Endothelial cell of umbilical vein (primary cell): ENCODE measurements around the gene MEF2D. TPM values are rescaled to one million over a fixed set of nuclear protein-coding genes. Genes with fewer than 3 reads are reported as not detected.

Source experiments
- BruUV-seq: library from RNA; stranded (reverse); fragments of 400-500 nt; replicated peaks from 2 replicates; lab custom pipeline; 2021; lab: Mats Ljungman, UMichigan
- CTCF ChIA-PET: fragments of 300-600, 350-600 bp; sonication (Branson Sonifier 250); formaldehyde crosslinking; loops from one replicate; lab custom pipeline; 2021; ENCODE audit warnings: antibody characterized with exemption, inconsistent platforms; lab: Charles Lee
- POLR2A ChIA-PET: fragments of 300-600, 350-600 bp; sonication (Branson Sonifier 250); formaldehyde crosslinking; loops from one replicate; lab custom pipeline; 2021; ENCODE audit warnings: antibody characterized with exemption, inconsistent platforms; lab: Charles Lee
- DNase-seq: peaks from one replicate; pipeline ENCODE4 v3.0.0-alpha.2; 2011; ENCODE audit warnings: low read depth, low spot score
- FAIRE-seq: peaks from 2 replicates; lab custom pipeline; 2011; peaks lifted over from hg19 to GRCh38; lab: Jason Lieb, UNC
- H2AFZ ChIP-seq: 2 replicates; pipeline ENCODE4 v1.6.0; 2012; ENCODE audit warnings: low read depth, low read length, control low read depth, inconsistent platforms
- H3K27ac ChIP-seq: 2 replicates; pipeline ENCODE4 v1.5.1; 2011; ENCODE audit warnings: low read depth, mild to moderate bottlenecking, control low read depth, low read length, moderate library complexity; ENCODE audit not compliant: insufficient read depth
- H3K27me3 ChIP-seq, 2 experiments: 2 replicates each; pipeline versions ENCODE4 v1.6.0 to v1.6.1; 2011; ENCODE audit warnings: low read length in 2 of 2, mixed read lengths in 1 of 2; ENCODE audit not compliant: control insufficient read depth in 2 of 2, insufficient read depth in 2 of 2
- H3K36me3 ChIP-seq, 2 experiments: 2 replicates in 1 of 2; 3 replicates in 1 of 2; pipeline ENCODE4 v1.5.1; 2011; ENCODE audit warnings: low read length in 2 of 2, mild to moderate bottlenecking in 1 of 2, moderate library complexity in 1 of 2; ENCODE audit not compliant: control insufficient read depth in 2 of 2, insufficient read depth in 2 of 2; ENCODE audit errors: extremely low read depth in 1 of 2
- H3K4me1 ChIP-seq: 3 replicates; pipeline ENCODE4 v1.5.1; 2011; ENCODE audit warnings: mild to moderate bottlenecking, low read length; ENCODE audit not compliant: control insufficient read depth, insufficient read depth; ENCODE audit errors: extremely low read depth
- H3K4me2 ChIP-seq: 2 replicates; pipeline ENCODE4 v1.6.1; 2011; ENCODE audit warnings: low read length, control low read depth, mixed read lengths; ENCODE audit not compliant: insufficient read depth
- H3K4me3 ChIP-seq, 3 experiments: fragments of 200-600 bp in 1 of 3; sonication (generic), shearing (Covaris generic) in 1 of 3; replicated peaks in 1 of 3; 2 replicates each; pipeline ENCODE4 v1.5.1; 2011 to 2016; ENCODE audit warnings: control low read depth in 3 of 3, low read length in 3 of 3, mild to moderate bottlenecking in 2 of 3, inconsistent platforms in 1 of 3, low read depth in 1 of 3, moderate library complexity in 1 of 3; ENCODE audit not compliant: insufficient read depth in 1 of 3
- H3K79me2 ChIP-seq: 2 replicates; pipeline ENCODE4 v1.6.0; 2012; ENCODE audit warnings: low read length, inconsistent platforms; ENCODE audit not compliant: control insufficient read depth, insufficient read depth
- H3K9ac ChIP-seq: replicated peaks from 2 replicates; pipeline ENCODE3; 2011; ENCODE audit warnings: low read length, control low read depth; ENCODE audit not compliant: insufficient read depth; ENCODE audit errors: extremely low read depth
- H3K9me1 ChIP-seq: replicated peaks from 3 replicates; pipeline ENCODE4 v1.6.0; 2011; ENCODE audit warnings: mild to moderate bottlenecking, low read length; ENCODE audit not compliant: control insufficient read depth, insufficient read depth; ENCODE audit errors: extremely low read depth
- H3K9me3 ChIP-seq: replicated peaks from 2 replicates; pipeline ENCODE4 v1.5.1; 2012; ENCODE audit warnings: low read length, inconsistent platforms; ENCODE audit not compliant: control insufficient read depth, insufficient read depth
- H4K20me1 ChIP-seq: replicated peaks from 2 replicates; pipeline ENCODE3; 2011; ENCODE audit warnings: mild to moderate bottlenecking, low read length; ENCODE audit not compliant: control insufficient read depth, insufficient read depth; ENCODE audit errors: extremely low read depth
- CTCF ChIP-seq, 2 donors: IDR thresholded peaks; 1 replicate in 1 of 2; 2 replicates in 1 of 2; pipeline ENCODE4 v1.5.1; 2011; ENCODE audit warnings: low read length in 2 of 2, mild to moderate bottlenecking in 2 of 2, moderate library complexity in 2 of 2, control low read depth in 1 of 2, inconsistent platforms in 1 of 2, low read depth in 1 of 2; ENCODE audit not compliant: insufficient read depth in 1 of 2; ENCODE audit errors: extremely low read depth in 1 of 2
- EZH2 ChIP-seq: IDR thresholded peaks from 2 replicates; pipeline ENCODE4 v1.6.1; 2012; ENCODE audit warnings: borderline replicate concordance, low read depth, mild to moderate bottlenecking, moderate library complexity, low read length, inconsistent platforms; ENCODE audit not compliant: severe bottlenecking
- FOS ChIP-seq: IDR thresholded peaks from 2 replicates; pipeline ENCODE4 v1.6.1; 2011; ENCODE audit warnings: mild to moderate bottlenecking, low read length, moderate library complexity, borderline replicate concordance; ENCODE audit not compliant: insufficient read depth
- GATA2 ChIP-seq: IDR thresholded peaks from 2 replicates; pipeline ENCODE4 v1.7.0; 2011; ENCODE audit warnings: low read depth, mild to moderate bottlenecking, moderate library complexity, mixed read lengths, low read length; ENCODE audit not compliant: insufficient read length, insufficient read depth
- JUN ChIP-seq: IDR thresholded peaks from 2 replicates; pipeline ENCODE4 v1.6.1; 2011; ENCODE audit warnings: borderline replicate concordance, low read depth; ENCODE audit not compliant: insufficient read length, insufficient read depth
- MAX ChIP-seq: IDR thresholded peaks from 2 replicates; pipeline ENCODE4 v1.6.1; 2011; ENCODE audit not compliant: insufficient read depth, insufficient read length
- MYC ChIP-seq: IDR thresholded peaks from one replicate; pipeline ENCODE4 v1.6.1; 2011; ENCODE audit warnings: mild to moderate bottlenecking, low read depth, low read length
- POLR2A ChIP-seq: IDR thresholded peaks from 2 replicates; pipeline ENCODE4 v1.6.1; 2012; ENCODE audit warnings: low read depth, mild to moderate bottlenecking, control low read depth, low read length
- POLR2AphosphoS5 ChIP-seq: IDR thresholded peaks from 2 replicates; pipeline ENCODE4 v1.6.1; 2012; ENCODE audit warnings: low read depth, mild to moderate bottlenecking, control low read depth, low read length, moderate library complexity; ENCODE audit not compliant: insufficient read depth
- dilution Hi-C: fragments of 300-500 bp; cut with MboI; formaldehyde crosslinking; loops from one replicate; pipeline ENCODE4 v1.15.0; 2019; ENCODE audit warnings: low sequenced_read_pairs; ENCODE audit not compliant: extremely low pct_ligation_motif_present
- intact Hi-C: fragments of 100-400 bp; cut with micrococcal nuclease; formaldehyde crosslinking; loops from one replicate; pipeline ENCODE4 v1.10.0; 2022
- microRNA counts: library from miRNA; unstranded; fragments of <30 nt; microRNA quantifications from one replicate; lab custom pipeline; 2016
- microRNA-seq: library from miRNA; unstranded; fragments of <30 nt; microRNA quantifications from one replicate; pipeline ENCODE4 v1.2.0, GENCODE V29; 2021; ENCODE audit warnings: borderline number of aligned reads, borderline replicate concordance
- polyA plus RNA-seq, 4 experiments: library from polyadenylated mRNA; depleted of rRNA in 3 of 4; stranded (reverse) in 3 of 4; unstranded in 1 of 4; fragments of >200 nt; gene quantifications; 2 replicates each; pipeline versions ENCODE4 v1.2.1 to v1.2.3, GENCODE V29; 2011 to 2012; ENCODE audit warnings: missing spikeins in 1 of 4
- small RNA-seq: library from RNA; depleted of rRNA; stranded (forward); fragments of <200 nt; gene quantifications from one replicate; pipeline ENCODE3, GENCODE V24; 2012; ENCODE audit warnings: low replicate concordance, low read depth; ENCODE audit not compliant: insufficient read depth, insufficient read length
- total RNA-seq: library from RNA; stranded (reverse); gene quantifications from 2 replicates; pipeline ENCODE4 v1.2.3, GENCODE V29; 2021

MEF2D gene
- total and polyA plus RNA-seq, 2 donors (not counting 3 experiments of a cell fraction or from before 2014, with no cell fraction given), result 45.4 to 52.2 TPM

GRCh38 chr1:156414461-156415064 is 86.0 kb downstream of the MEF2D start:
- Histone ChIP-seq H4K20me1 (no peaks in the 10 kb centered on the region), H3K27ac (no peak overlapping the region), H2AFZ (no peak overlapping the region), H3K9me3 (no peaks in the 10 kb centered on the region), H3K79me2 (no peaks in the 10 kb centered on the region), H3K36me3 (no peaks in the 10 kb centered on the region), H3K27me3 (peaks cover 22 to 32% of the 10 kb centered on the region in 2 experiments), H3K9ac (no peak overlapping the region), H3K4me3 (no peak overlapping the region), H3K9me1 (no peaks in the 10 kb centered on the region), H3K4me2 (no peak overlapping the region), H3K4me1 (no peaks in the 10 kb centered on the region)
- ChIA-PET CTCF (interaction anchor here (0.8 to 8.9 kb wide), 4 partner anchors 27 to 43 kb away, joined by 3 to 78 read pairs (median 4); no protein-coding TSS in a partner anchor), POLR2A (no interaction called here)
- intact Hi-C loops, result no loop called here
- FAIRE-seq (no peak), DNase-seq (no peak)
- BruUV-seq, result no TSS peak
- TF ChIP-seq MYC, result no peak
- no peak for TF ChIP-seq POLR2AphosphoS5
- no peak for TF ChIP-seq GATA2
- no peak for TF ChIP-seq POLR2A
- no peak for TF ChIP-seq EZH2
- TF ChIP-seq JUN, result no peak
- no peak for TF ChIP-seq CTCF (IDR thresholded peaks at IDR 0.05; ENCODE audit: extremely low read depth in 1 of 2, insufficient read depth in 1 of 2, low read depth in 1 of 2, low read length in 2 of 2)
- TF ChIP-seq MAX, result no peak
- TF ChIP-seq FOS, result no peak
- dilution Hi-C loops, result no loop called here

MicroRNAs within 50 kb of the gene (microRNA counts, 767-probe panel; counts per million panel counts)
- microRNA hsa-miR-9-5p (lab: Ali Mortazavi, UCI), result 723 counts per million, percentile 96 among the panel's probes with 10 or more counts

Small RNA genes within 50 kb of the gene (microRNA-seq; reads per million reads assigned to microRNA genes)
- gene MIR9-1, result not detected

Small RNA genes within 50 kb of the gene (small RNA-seq; reads per million reads assigned to genes)
- gene MIR9-1 (not detected), gene RF00019 (not detected)

Other genes with a start within 250 kb of the MEF2D start
- gene SMG5, start 217.9 kb downstream of the MEF2D start, total RNA-seq, result 79.0 and 82.6 TPM in 2 replicates
- 32.6 and 37.4 TPM in 2 replicates for gene SMG5, start 217.9 kb downstream of the MEF2D start, polyA plus RNA-seq
- gene TMEM79, start 216.4 kb downstream of the MEF2D start, total RNA-seq, result 3.0 TPM in 2 replicates
- 4.8 and 5.6 TPM in 2 replicates for gene TMEM79, start 216.4 kb downstream of the MEF2D start, polyA plus RNA-seq
- 83.3 and 84.3 TPM in 2 replicates for gene GLMP, start 205.1 kb downstream of the MEF2D start, total RNA-seq
- gene GLMP, start 205.1 kb downstream of the MEF2D start, polyA plus RNA-seq, result 109 and 136 TPM in 2 replicates
- 0.73 TPM in 1 of 2 replicates, not detected in the other for gene VHLL, start 201.5 kb downstream of the MEF2D start, total RNA-seq
- gene VHLL, start 201.5 kb downstream of the MEF2D start, polyA plus RNA-seq, result not detected in 2 replicates
- 330 and 367 TPM in 2 replicates for gene CCT3, start 162.5 kb downstream of the MEF2D start, total RNA-seq
- 255 and 276 TPM in 2 replicates for gene CCT3, start 162.5 kb downstream of the MEF2D start, polyA plus RNA-seq
- gene TSACC, start 162.2 kb downstream of the MEF2D start, total RNA-seq, result 0.69 TPM in 1 of 2 replicates, not detected in the other
- gene TSACC, start 162.2 kb downstream of the MEF2D start, polyA plus RNA-seq, result 0.38 and 0.94 TPM in 2 replicates
- gene RHBG, start 131.6 kb downstream of the MEF2D start, total RNA-seq, result not detected in 2 replicates
- not detected in 2 replicates for gene RHBG, start 131.6 kb downstream of the MEF2D start, polyA plus RNA-seq
- gene IQGAP3, start 71.8 kb upstream of the MEF2D start, total RNA-seq, result 48.6 and 60.7 TPM in 2 replicates
- 28.3 and 30.2 TPM in 2 replicates for gene IQGAP3, start 71.8 kb upstream of the MEF2D start, polyA plus RNA-seq
- gene TTC24, start 78.9 kb upstream of the MEF2D start, total RNA-seq, result not detected in 2 replicates
- gene TTC24, start 78.9 kb upstream of the MEF2D start, polyA plus RNA-seq, result not detected in 2 replicates
- gene NAXE, start 91.0 kb upstream of the MEF2D start, total RNA-seq, result 74.0 and 76.2 TPM in 2 replicates
- gene NAXE, start 91.0 kb upstream of the MEF2D start, polyA plus RNA-seq, result 187 and 210 TPM in 2 replicates
- 29.2 and 32.0 TPM in 2 replicates for gene GPATCH4, start 100.7 kb upstream of the MEF2D start, total RNA-seq
- gene GPATCH4, start 100.7 kb upstream of the MEF2D start, polyA plus RNA-seq, result 15.5 and 22.4 TPM in 2 replicates
- gene HAPLN2, start 118.6 kb upstream of the MEF2D start, total RNA-seq, result not detected in 2 replicates
- 0.14 TPM in 1 of 2 replicates, not detected in the other for gene HAPLN2, start 118.6 kb upstream of the MEF2D start, polyA plus RNA-seq
- not detected in 2 replicates for gene BCAN, start 141.3 kb upstream of the MEF2D start, total RNA-seq
- 0.14 and 0.15 TPM in 2 replicates for gene BCAN, start 141.3 kb upstream of the MEF2D start, polyA plus RNA-seq
- gene NES, start 176.6 kb upstream of the MEF2D start, total RNA-seq, result 269 and 274 TPM in 2 replicates
- gene NES, start 176.6 kb upstream of the MEF2D start, polyA plus RNA-seq, result 15.5 and 19.4 TPM in 2 replicates
- 1.0 and 2.6 TPM in 2 replicates for gene CRABP2, start 204.8 kb upstream of the MEF2D start, total RNA-seq
- 0.21 and 0.32 TPM in 2 replicates for gene CRABP2, start 204.8 kb upstream of the MEF2D start, polyA plus RNA-seq
- gene METTL25B, start 227.7 kb upstream of the MEF2D start, total RNA-seq, result 12.8 and 15.5 TPM in 2 replicates
- 15.0 and 17.3 TPM in 2 replicates for gene METTL25B, start 227.7 kb upstream of the MEF2D start, polyA plus RNA-seq
- gene ISG20L2, start 228.0 kb upstream of the MEF2D start, total RNA-seq, result 32.1 and 35.3 TPM in 2 replicates
- 32.0 and 33.2 TPM in 2 replicates for gene ISG20L2, start 228.0 kb upstream of the MEF2D start, polyA plus RNA-seq
- 63.3 and 77.7 TPM in 2 replicates for gene MRPL24, start 240.3 kb upstream of the MEF2D start, total RNA-seq
- 46.5 and 47.9 TPM in 2 replicates for gene MRPL24, start 240.3 kb upstream of the MEF2D start, polyA plus RNA-seq